Liver (tissue), 9 donors: Measurements from ENCODE around the gene SLX4IP. TPM values are rescaled to one million over a fixed set of nuclear protein-coding genes. Genes with fewer than 3 reads are reported as not detected.

Experiments used
- DNase-seq: peaks from one replicate; pipeline ENCODE4 v3.0.0-alpha.2; 2017; ENCODE audit warnings: low spot score
- H3K27ac ChIP-seq, 2 donors: one replicate each; pipeline ENCODE4 v1.7.0; 2013; ENCODE audit warnings: inconsistent platforms in 2 of 2, low read length in 2 of 2, control low read depth in 1 of 2, low read depth in 1 of 2, mild to moderate bottlenecking in 1 of 2
- H3K27me3 ChIP-seq, 4 donors: one replicate each; pipeline versions ENCODE4 v1.6.1 to v1.7.0; 2013; ENCODE audit warnings: low read length in 3 of 4, inconsistent platforms in 1 of 4, mild to moderate bottlenecking in 1 of 4, moderate library complexity in 1 of 4; ENCODE audit not compliant: control insufficient read depth in 4 of 4, insufficient read depth in 4 of 4
- H3K36me3 ChIP-seq, 4 donors: one replicate each; pipeline versions ENCODE4 v1.6.1 to v1.7.0; 2013; ENCODE audit warnings: low read length in 3 of 4, mild to moderate bottlenecking in 3 of 4, low read depth in 1 of 4, moderate library complexity in 1 of 4; ENCODE audit not compliant: control insufficient read depth in 4 of 4, insufficient read depth in 3 of 4
- H3K4me1 ChIP-seq, 4 donors: one replicate each; pipeline versions ENCODE4 v1.6.1 to v1.7.0; 2013; ENCODE audit warnings: low read length in 3 of 4, mild to moderate bottlenecking in 3 of 4, moderate library complexity in 1 of 4; ENCODE audit not compliant: control insufficient read depth in 4 of 4, insufficient read depth in 4 of 4
- H3K4me3 ChIP-seq, 3 donors: one replicate each; pipeline versions ENCODE4 v1.6.1 to v1.7.0; 2013; ENCODE audit warnings: low read length in 3 of 3, control low read depth in 1 of 3, low read depth in 1 of 3, mild to moderate bottlenecking in 1 of 3
- H3K9ac ChIP-seq, 2 donors: one replicate each; pipeline ENCODE4 v1.7.0; 2013; ENCODE audit warnings: low read length in 2 of 2, mild to moderate bottlenecking in 2 of 2, moderate library complexity in 2 of 2, control low read depth in 1 of 2, low read depth in 1 of 2
- H3K9me3 ChIP-seq, 4 donors: one replicate each; pipeline versions ENCODE4 v1.6.1 to v1.7.0; 2013; ENCODE audit warnings: low read length in 3 of 4; ENCODE audit not compliant: control insufficient read depth in 4 of 4
- EGR1 ChIP-seq, 2 donors: IDR thresholded peaks; 2 replicates each; pipeline ENCODE4 v1.6.1; 2016 to 2018; ENCODE audit warnings: antibody characterized with exemption in 2 of 2, low read depth in 2 of 2
- FOXA1 ChIP-seq: IDR thresholded peaks from 2 replicates; pipeline ENCODE4 v1.6.1; 2016; ENCODE audit warnings: antibody characterized with exemption
- FOXA2 ChIP-seq: IDR thresholded peaks from 2 replicates; pipeline ENCODE4 v1.6.1; 2016; ENCODE audit warnings: antibody characterized with exemption
- GABPA ChIP-seq, 2 donors: IDR thresholded peaks in 1 of 2; conservative IDR thresholded peaks in 1 of 2; 2 replicates each; pipeline ENCODE4 v1.6.1; 2016; ENCODE audit warnings: antibody characterized with exemption in 2 of 2, mild to moderate bottlenecking in 1 of 2, moderate library complexity in 1 of 2
- NR2F2 ChIP-seq: IDR thresholded peaks from 2 replicates; pipeline ENCODE4 v1.6.1; 2016; ENCODE audit warnings: antibody characterized with exemption
- RAD21 ChIP-seq, 2 donors: IDR thresholded peaks; 2 replicates each; pipeline ENCODE4 v1.6.1; 2016; ENCODE audit warnings: antibody characterized with exemption in 2 of 2, mild to moderate bottlenecking in 2 of 2
- RXRA ChIP-seq, 2 donors: IDR thresholded peaks; 2 replicates each; pipeline ENCODE4 v1.6.1; 2017 to 2018; ENCODE audit warnings: antibody characterized with exemption in 2 of 2, mild to moderate bottlenecking in 1 of 2
- SP1 ChIP-seq: IDR thresholded peaks from 2 replicates; pipeline ENCODE4 v1.6.1; 2018; ENCODE audit warnings: antibody characterized with exemption, mild to moderate bottlenecking
- WGBS: extraction: QIAGEN DNeasy Blood & Tissue Kit; methylation state at CpG from one replicate; pipeline ENCODE4 v1.1.7; 2013; 5-methylcytosine and 5-hydroxymethylcytosine counted together
- polyA plus RNA-seq, 2 donors: library from polyadenylated mRNA; stranded (reverse) in 1 of 2; unstranded in 1 of 2; fragments of 200-250 nt in 1 of 2; fragments of >200 nt in 1 of 2; fragmentation: Nextera tagmentation in 1 of 2; extraction: Ambion mirVana in 1 of 2; gene quantifications; one replicate each; pipeline versions ENCODE4 v1.2.1 to v1.2.3, GENCODE V29; 2013 to 2015
- total RNA-seq, 2 donors: library from RNA; depleted of rRNA; stranded (reverse); fragments of >200 nt; gene quantifications; one replicate each; pipeline ENCODE4 v1.2.3, GENCODE V29; 2014
- TF ChIP-seq, protein P1 (sequence below): fragments of 150-350 bp; IDR thresholded peaks from 2 replicates; pipeline ENCODE4 v1.5.1; 2017; ENCODE audit warnings: improper control_type of control experiment, low read depth, low read length; ENCODE audit not compliant: missing input control
- TF ChIP-seq, protein P2 (sequence below): IDR thresholded peaks from 2 replicates; pipeline ENCODE4 v1.6.1; 2016; ENCODE audit warnings: antibody characterized with exemption
- TF ChIP-seq, protein P3 (sequence below): IDR thresholded peaks from 2 replicates; pipeline ENCODE4 v1.6.1; 2016; ENCODE audit warnings: antibody characterized with exemption, mild to moderate bottlenecking
- donor health status: healthy.
- donor health status: healthy.
- donor health status: healthy.
- donor health status: healthy.
- donor health status: healthy.

Gene SLX4IP
- total and polyA plus RNA-seq, 4 donors: 1.1 to 3.4 (median 2.7) TPM

DNA sequence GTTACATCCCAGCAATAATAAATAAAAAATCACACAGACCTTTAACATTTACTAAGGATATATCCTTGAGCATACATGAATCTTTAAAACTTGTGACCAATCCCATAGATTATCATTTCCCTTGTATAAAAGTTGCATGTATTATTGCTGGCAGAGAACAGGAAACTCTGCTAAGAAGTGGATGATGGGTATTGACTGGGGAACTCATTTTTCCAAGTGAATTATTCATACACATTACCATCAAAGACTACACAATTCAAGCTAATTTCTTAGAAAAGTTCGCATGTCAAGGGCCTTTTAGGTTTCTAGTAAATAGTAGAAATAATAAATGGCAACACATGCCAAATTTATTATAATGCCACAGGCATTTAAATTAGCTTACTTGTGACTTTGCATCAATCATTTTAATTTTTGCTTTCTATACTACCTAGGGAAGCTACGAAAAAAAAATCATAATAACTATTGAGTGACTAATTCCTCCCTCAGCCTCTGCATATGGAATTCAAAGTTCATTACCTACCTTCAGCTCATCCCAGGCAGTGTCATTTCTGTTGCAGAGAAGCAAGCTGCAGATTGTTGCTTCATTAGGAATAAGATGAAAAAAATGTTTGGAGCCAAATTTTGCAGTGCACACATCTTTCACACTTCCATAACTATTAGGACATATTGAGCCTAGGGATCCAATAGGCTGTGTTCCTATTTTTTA lies 26.8 kb upstream of the SLX4IP start:
- Histone ChIP-seq H3K9ac (no peak overlapping the region), H3K36me3 (peaks cover 1 to 11% (median 8%) of the 10 kb centered on the region in 4 donors), H3K4me1 (peaks cover 0 to 17% (median 11%) of the 10 kb centered on the region in 4 donors), H3K27me3 (no peaks in the 10 kb centered on the region), H3K9me3 (no peaks in the 10 kb centered on the region), H3K4me3 (no peak overlapping the region), H3K27ac (no peak overlapping the region)
- no peak for DNase-seq
- 94% methylated on average over 2 of the region's 2 CpGs for WGBS
- TF ChIP-seq SP1: no peak
- TF ChIP-seq, protein P1, sequence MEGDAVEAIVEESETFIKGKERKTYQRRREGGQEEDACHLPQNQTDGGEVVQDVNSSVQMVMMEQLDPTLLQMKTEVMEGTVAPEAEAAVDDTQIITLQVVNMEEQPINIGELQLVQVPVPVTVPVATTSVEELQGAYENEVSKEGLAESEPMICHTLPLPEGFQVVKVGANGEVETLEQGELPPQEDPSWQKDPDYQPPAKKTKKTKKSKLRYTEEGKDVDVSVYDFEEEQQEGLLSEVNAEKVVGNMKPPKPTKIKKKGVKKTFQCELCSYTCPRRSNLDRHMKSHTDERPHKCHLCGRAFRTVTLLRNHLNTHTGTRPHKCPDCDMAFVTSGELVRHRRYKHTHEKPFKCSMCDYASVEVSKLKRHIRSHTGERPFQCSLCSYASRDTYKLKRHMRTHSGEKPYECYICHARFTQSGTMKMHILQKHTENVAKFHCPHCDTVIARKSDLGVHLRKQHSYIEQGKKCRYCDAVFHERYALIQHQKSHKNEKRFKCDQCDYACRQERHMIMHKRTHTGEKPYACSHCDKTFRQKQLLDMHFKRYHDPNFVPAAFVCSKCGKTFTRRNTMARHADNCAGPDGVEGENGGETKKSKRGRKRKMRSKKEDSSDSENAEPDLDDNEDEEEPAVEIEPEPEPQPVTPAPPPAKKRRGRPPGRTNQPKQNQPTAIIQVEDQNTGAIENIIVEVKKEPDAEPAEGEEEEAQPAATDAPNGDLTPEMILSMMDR: no peak
- TF ChIP-seq, protein P2, sequence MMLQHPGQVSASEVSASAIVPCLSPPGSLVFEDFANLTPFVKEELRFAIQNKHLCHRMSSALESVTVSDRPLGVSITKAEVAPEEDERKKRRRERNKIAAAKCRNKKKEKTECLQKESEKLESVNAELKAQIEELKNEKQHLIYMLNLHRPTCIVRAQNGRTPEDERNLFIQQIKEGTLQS: no peak
- no peak for TF ChIP-seq RAD21 (IDR thresholded peaks at IDR 0.05)

DNA sequence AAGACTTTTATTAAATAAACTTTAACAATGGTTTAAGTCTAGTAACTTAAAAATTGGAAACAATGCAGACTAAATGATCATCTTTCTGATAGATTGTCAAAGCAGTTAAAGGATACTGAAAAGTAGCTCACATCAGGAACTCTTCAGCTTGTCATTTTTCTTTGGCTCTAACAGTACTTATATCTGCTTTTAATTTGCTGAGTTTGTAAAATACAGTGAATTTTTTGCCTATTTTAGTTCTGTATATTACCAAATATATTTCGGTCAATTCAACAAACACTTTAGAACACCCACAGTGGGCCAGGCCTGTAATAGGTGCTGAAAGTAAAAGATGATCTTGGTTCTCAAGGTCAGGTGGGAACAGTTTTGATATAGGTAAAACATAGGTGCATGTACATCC lies 23.4 kb upstream of the SLX4IP start:
- H3K9ac ChIP-seq: no peak overlapping the region
- no peaks in the 10 kb centered on the region for H3K4me1 ChIP-seq
- no peaks in the 10 kb centered on the region for H3K9me3 ChIP-seq
- no peak for TF ChIP-seq SP1
- no peak for TF ChIP-seq FOXA1
- TF ChIP-seq, protein P3, sequence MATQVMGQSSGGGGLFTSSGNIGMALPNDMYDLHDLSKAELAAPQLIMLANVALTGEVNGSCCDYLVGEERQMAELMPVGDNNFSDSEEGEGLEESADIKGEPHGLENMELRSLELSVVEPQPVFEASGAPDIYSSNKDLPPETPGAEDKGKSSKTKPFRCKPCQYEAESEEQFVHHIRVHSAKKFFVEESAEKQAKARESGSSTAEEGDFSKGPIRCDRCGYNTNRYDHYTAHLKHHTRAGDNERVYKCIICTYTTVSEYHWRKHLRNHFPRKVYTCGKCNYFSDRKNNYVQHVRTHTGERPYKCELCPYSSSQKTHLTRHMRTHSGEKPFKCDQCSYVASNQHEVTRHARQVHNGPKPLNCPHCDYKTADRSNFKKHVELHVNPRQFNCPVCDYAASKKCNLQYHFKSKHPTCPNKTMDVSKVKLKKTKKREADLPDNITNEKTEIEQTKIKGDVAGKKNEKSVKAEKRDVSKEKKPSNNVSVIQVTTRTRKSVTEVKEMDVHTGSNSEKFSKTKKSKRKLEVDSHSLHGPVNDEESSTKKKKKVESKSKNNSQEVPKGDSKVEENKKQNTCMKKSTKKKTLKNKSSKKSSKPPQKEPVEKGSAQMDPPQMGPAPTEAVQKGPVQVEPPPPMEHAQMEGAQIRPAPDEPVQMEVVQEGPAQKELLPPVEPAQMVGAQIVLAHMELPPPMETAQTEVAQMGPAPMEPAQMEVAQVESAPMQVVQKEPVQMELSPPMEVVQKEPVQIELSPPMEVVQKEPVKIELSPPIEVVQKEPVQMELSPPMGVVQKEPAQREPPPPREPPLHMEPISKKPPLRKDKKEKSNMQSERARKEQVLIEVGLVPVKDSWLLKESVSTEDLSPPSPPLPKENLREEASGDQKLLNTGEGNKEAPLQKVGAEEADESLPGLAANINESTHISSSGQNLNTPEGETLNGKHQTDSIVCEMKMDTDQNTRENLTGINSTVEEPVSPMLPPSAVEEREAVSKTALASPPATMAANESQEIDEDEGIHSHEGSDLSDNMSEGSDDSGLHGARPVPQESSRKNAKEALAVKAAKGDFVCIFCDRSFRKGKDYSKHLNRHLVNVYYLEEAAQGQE: no peak
- TF ChIP-seq RXRA (IDR thresholded peaks at IDR 0.05): no peak
- no peak for TF ChIP-seq FOXA2
- TF ChIP-seq, protein P1: no peak
- TF ChIP-seq EGR1 (IDR thresholded peaks at IDR 0.05; ENCODE audit: low read depth in 2 of 2): no peak
- TF ChIP-seq NR2F2: no peak
- TF ChIP-seq GABPA (IDR thresholded peaks at IDR 0.05 in 1 of 2, conservative IDR thresholded peaks at IDR 0.05 in 1 of 2): no peak
- 88% methylated on average over 1 of the region's 1 CpG for WGBS
- H3K27ac ChIP-seq: no peak overlapping the region
- no peaks in the 10 kb centered on the region for H3K27me3 ChIP-seq
- peaks cover 1 to 7% (median 4%) of the 10 kb centered on the region in 4 donors for H3K36me3 ChIP-seq
- H3K4me3 ChIP-seq: no peak overlapping the region
- DNase-seq: no peak
